H9 (cell line): ENCODE data around the gene C19orf47. TPM values are rescaled to one million over a fixed set of nuclear protein-coding genes. Genes with fewer than 3 reads are reported as not detected.

Experiments
- DNase-seq: peaks from one replicate; pipeline ENCODE4 v3.0.0-alpha.2; 2017
- H2AFZ ChIP-seq: one replicate; pipeline ENCODE4 v1.6.1; 2013; ENCODE audit warnings: mild to moderate bottlenecking, low read length, control low read depth, moderate library complexity
- H2AK5ac ChIP-seq: 2 replicates; pipeline ENCODE4 v1.6.1; 2013; ENCODE audit warnings: low read length, control low read depth, mixed read lengths; ENCODE audit not compliant: insufficient read length
- H2BK120ac ChIP-seq: one replicate; pipeline ENCODE4 v1.6.1; 2013; ENCODE audit warnings: low read depth, mild to moderate bottlenecking, low read length, control low read depth, inconsistent platforms; ENCODE audit not compliant: poor library complexity, severe bottlenecking
- H2BK12ac ChIP-seq: 2 replicates; pipeline ENCODE4 v1.6.1; 2013; ENCODE audit warnings: low read length, control low read depth, mixed read lengths, low read depth; ENCODE audit not compliant: insufficient read length
- H2BK15ac ChIP-seq: 2 replicates; pipeline ENCODE4 v1.6.1; 2013; ENCODE audit warnings: low read depth, low read length, control low read depth
- H2BK20ac ChIP-seq: one replicate; pipeline ENCODE4 v1.6.1; 2013; ENCODE audit warnings: low read depth, mild to moderate bottlenecking, low read length, control low read depth, inconsistent platforms; ENCODE audit not compliant: poor library complexity, severe bottlenecking
- H2BK5ac ChIP-seq: 2 replicates; pipeline ENCODE4 v1.6.1; 2013; ENCODE audit warnings: low read length, control low read depth, mixed read lengths; ENCODE audit not compliant: insufficient read length
- H3K14ac ChIP-seq: 2 replicates; pipeline ENCODE4 v1.6.1; 2013; ENCODE audit warnings: low read length, control low read depth; ENCODE audit not compliant: insufficient read depth
- H3K18ac ChIP-seq: 2 replicates; pipeline ENCODE4 v1.6.1; 2013; ENCODE audit warnings: low read depth, mild to moderate bottlenecking, mixed read lengths, low read length, control low read depth; ENCODE audit not compliant: insufficient read length
- H3K23ac ChIP-seq: 2 replicates; pipeline ENCODE4 v1.6.1; 2013; ENCODE audit warnings: low read length, control low read depth, mixed read lengths, low read depth; ENCODE audit not compliant: insufficient read length
- H3K23me2 ChIP-seq: 2 replicates; pipeline ENCODE4 v1.6.1; 2013; ENCODE audit warnings: low read depth, mild to moderate bottlenecking, mixed read lengths, low read length, control low read depth; ENCODE audit not compliant: insufficient read length, poor library complexity, severe bottlenecking
- H3K27ac ChIP-seq: 2 replicates; pipeline ENCODE4 v1.5.1; 2013; ENCODE audit warnings: low read length, control low read depth, mixed read lengths, low read depth; ENCODE audit not compliant: insufficient read length
- H3K27me3 ChIP-seq: 2 replicates; pipeline ENCODE4 v1.6.1; 2013; ENCODE audit warnings: low read length, control low read depth, inconsistent platforms; ENCODE audit not compliant: insufficient read depth
- H3K4ac ChIP-seq: 2 replicates; pipeline ENCODE4 v1.6.1; 2013; ENCODE audit warnings: low read depth, mild to moderate bottlenecking, control low read depth, inconsistent platforms, low read length, moderate library complexity
- H3K4me1 ChIP-seq: 2 replicates; pipeline ENCODE4 v1.6.1; 2013; ENCODE audit warnings: low read length, control low read depth, inconsistent platforms; ENCODE audit not compliant: insufficient read depth
- H3K4me2 ChIP-seq: 2 replicates; pipeline ENCODE4 v1.6.1; 2013; ENCODE audit warnings: low read length, control low read depth, mixed read lengths; ENCODE audit not compliant: insufficient read length, insufficient read depth
- H3K56ac ChIP-seq: 2 replicates; pipeline ENCODE4 v1.6.1; 2013; ENCODE audit warnings: low read depth, mild to moderate bottlenecking, mixed read lengths, low read length, control low read depth; ENCODE audit not compliant: insufficient read length
- H3K79me1 ChIP-seq: 2 replicates; pipeline ENCODE4 v1.6.1; 2013; ENCODE audit warnings: low read depth, mild to moderate bottlenecking, moderate library complexity, low read length, control low read depth, inconsistent platforms; ENCODE audit not compliant: insufficient read depth, poor library complexity, severe bottlenecking
- H3K79me2 ChIP-seq: 2 replicates; pipeline ENCODE4 v1.6.1; 2013; ENCODE audit warnings: low read length, control low read depth, inconsistent platforms; ENCODE audit not compliant: insufficient read depth
- H3K9ac ChIP-seq: 2 replicates; pipeline ENCODE4 v1.6.1; 2013; ENCODE audit warnings: low read length, control low read depth, mixed read lengths; ENCODE audit not compliant: insufficient read length; ENCODE audit errors: extremely low read depth
- H3K9me3 ChIP-seq: one replicate; pipeline ENCODE4 v1.6.1; 2013; ENCODE audit warnings: low read depth, low read length, inconsistent platforms; ENCODE audit not compliant: control insufficient read depth
- H3T11ph ChIP-seq: one replicate; pipeline ENCODE4 v1.6.1; 2013; ENCODE audit warnings: mild to moderate bottlenecking, low read length, control low read depth, inconsistent platforms
- H4K20me1 ChIP-seq: one replicate; pipeline ENCODE4 v1.6.1; 2013; ENCODE audit not compliant: control insufficient read depth, insufficient read length, insufficient read depth
- H4K5ac ChIP-seq: 2 replicates; pipeline ENCODE4 v1.6.1; 2013; ENCODE audit warnings: low read depth, mild to moderate bottlenecking, mixed read lengths, low read length, control low read depth; ENCODE audit not compliant: insufficient read length
- H4K8ac ChIP-seq: replicated peaks from 2 replicates; pipeline ENCODE4 v1.6.1; 2013; ENCODE audit warnings: low read length, control low read depth, mixed read lengths, low read depth; ENCODE audit not compliant: insufficient read length
- H4K91ac ChIP-seq: 2 replicates; pipeline ENCODE4 v1.6.1; 2013; ENCODE audit warnings: low read depth, mild to moderate bottlenecking, moderate library complexity, mixed read lengths, low read length, control low read depth; ENCODE audit not compliant: insufficient read length
- H3K27ac Mint-ChIP-seq, 3 experiments: 2 replicates in 2 of 3; 3 replicates in 1 of 3; pipeline ENCODE4 v1.8.0; 2020 to 2021; ENCODE audit warnings: mixed read lengths in 3 of 3, mild to moderate bottlenecking in 1 of 3, moderate library complexity in 1 of 3
- H3K27me3 Mint-ChIP-seq: 2 replicates; pipeline ENCODE4 v1.8.0; 2021; ENCODE audit warnings: low read depth, mild to moderate bottlenecking, moderate library complexity, mixed read lengths
- H3K36me3 Mint-ChIP-seq, 3 experiments: 2 replicates in 2 of 3; 3 replicates in 1 of 3; pipeline ENCODE4 v1.8.0; 2020 to 2021; ENCODE audit warnings: low read depth in 3 of 3, mixed read lengths in 3 of 3; ENCODE audit not compliant: insufficient read depth in 1 of 3
- H3K4me1 Mint-ChIP-seq, 2 experiments: 2 replicates each; pipeline ENCODE4 v1.8.0; 2020; ENCODE audit warnings: mixed read lengths in 2 of 2
- H3K4me3 Mint-ChIP-seq, 2 experiments: 2 replicates in 1 of 2; 3 replicates in 1 of 2; pipeline ENCODE4 v1.8.0; 2020 to 2021; ENCODE audit warnings: mild to moderate bottlenecking in 2 of 2, mixed read lengths in 2 of 2, moderate library complexity in 1 of 2
- H3K9me3 Mint-ChIP-seq, 2 experiments: 2 replicates in 1 of 2; 3 replicates in 1 of 2; pipeline ENCODE4 v1.8.0; 2020; ENCODE audit warnings: mild to moderate bottlenecking in 2 of 2, mixed read lengths in 2 of 2, moderate library complexity in 1 of 2
- CTCF ChIP-seq: fragments of 200-600 bp; sonication (generic); conservative IDR thresholded peaks from 3 replicates; pipeline ENCODE4 v1.8.0; 2021; ENCODE audit warnings: antibody characterized with exemption, mild to moderate bottlenecking
- WGBS: extraction: QIAGEN DNeasy Blood & Tissue Kit; methylation state at CpG from one replicate; pipeline ENCODE4 v1.1.7; 2013; ENCODE audit warnings: missing lambda C conversion rate, low lambda C conversion rate, mixed read lengths; ENCODE audit not compliant: insufficient read length; ENCODE audit errors: extremely low coverage; 5-methylcytosine and 5-hydroxymethylcytosine counted together
- total RNA-seq: library from RNA; stranded (reverse); gene quantifications from 2 replicates; pipeline ENCODE4 v1.2.1, GENCODE V29; 2021

The C19orf47 gene
- total RNA-seq, 1 experiment from 2014 or later: 19.4 TPM

- Histone ChIP-seq H3K23ac (no peak overlapping the region), H4K91ac (no peak overlapping the region), H3K79me1 (no peaks in the 10 kb centered on the region), H2BK15ac (no peak overlapping the region), H3K56ac (no peak overlapping the region), H3K79me2 (no peaks in the 10 kb centered on the region), H3K18ac (no peak overlapping the region), H3K23me2 (peaks cover 7% of the 10 kb centered on the region), H3K9me3 (no peaks in the 10 kb centered on the region), H4K8ac (no peak overlapping the region), H2BK120ac (no peak overlapping the region), H4K20me1 (no peaks in the 10 kb centered on the region), H2BK20ac (no peak overlapping the region), H2AK5ac (no peak overlapping the region), H2BK12ac (no peak overlapping the region), H3T11ph (no peak overlapping the region), H2BK5ac (no peak overlapping the region), H3K27ac (no peak overlapping the region), H3K9ac (no peak overlapping the region), H3K14ac (no peak overlapping the region), H4K5ac (no peak overlapping the region), H3K4me1 (no peaks in the 10 kb centered on the region), H3K4ac (no peak overlapping the region), H3K27me3 (no peaks in the 10 kb centered on the region), H2AFZ (no peak overlapping the region), H3K4me2 (peak overlapping the region; percentile 71)
- Mint-ChIP-seq H3K27me3 (no peaks in the 10 kb centered on the region; the same call in 1 of the 2 replicates), H3K4me1 (peaks cover 18 to 27% of the 10 kb centered on the region in 2 experiments), H3K27ac (peak overlapping the region in 1 of 3 experiments; percentile 56; a peak in 3 of 7 replicates), H3K9me3 (no peaks in the 10 kb centered on the region), H3K36me3 (peaks cover 7 to 26% (median 21%) of the 10 kb centered on the region in 3 experiments; a peak in 6 of 7 replicates), H3K4me3 (peak overlapping the region; percentile 70 to 87)
- no peak for DNase-seq
- TF ChIP-seq CTCF: no peak
- WGBS: no CpG with 5 or more reads among the region's 3 CpGs
Observed at GRCh38 chr19:40365010-40365409, 16.8 kb upstream of the C19orf47 start.
